Lung (tissue), 12 donors: ENCODE data around the gene HES7. TPM values are rescaled to one million over a fixed set of nuclear protein-coding genes. Genes with fewer than 3 reads are reported as not detected.

Source experiments
- ATAC-seq: fragments of 200-7000 bp; cut with Tn5 transposase; one replicate; pipeline ENCODE4 v1.9.1; 2020; ENCODE audit warnings: moderate number of reproducible peaks; ENCODE audit not compliant: insufficient read depth, low FRiP score
- DNase-seq, 3 donors: peaks; one replicate each; pipeline ENCODE4 v3.0.0-alpha.2; 2013 to 2017
- H3K27ac ChIP-seq, 2 donors: one replicate each; pipeline ENCODE4 v1.5.1; 2013; ENCODE audit warnings: mild to moderate bottlenecking in 2 of 2, moderate library complexity in 2 of 2, control low read depth in 1 of 2, inconsistent platforms in 1 of 2, low read depth in 1 of 2, low read length in 1 of 2
- H3K27me3 ChIP-seq, 3 donors: one replicate each; pipeline ENCODE4 v1.5.1; 2013; ENCODE audit warnings: low read length in 2 of 3; ENCODE audit not compliant: control insufficient read depth in 3 of 3, insufficient read depth in 3 of 3
- H3K36me3 ChIP-seq, 4 donors: one replicate each; pipeline ENCODE4 v1.5.1; 2013; ENCODE audit warnings: low read length in 4 of 4, mild to moderate bottlenecking in 1 of 4, moderate library complexity in 1 of 4; ENCODE audit not compliant: control insufficient read depth in 4 of 4, insufficient read depth in 4 of 4
- H3K4me1 ChIP-seq, 5 donors: one replicate each; pipeline ENCODE4 v1.5.1; 2013; ENCODE audit warnings: low read length in 5 of 5, mild to moderate bottlenecking in 2 of 5, moderate library complexity in 1 of 5; ENCODE audit not compliant: control insufficient read depth in 5 of 5, insufficient read depth in 5 of 5
- H3K4me3 ChIP-seq: one replicate; pipeline ENCODE4 v1.5.1; 2013; ENCODE audit warnings: mild to moderate bottlenecking, control low read depth, moderate library complexity
- H3K9ac ChIP-seq, 2 donors: one replicate each; pipeline ENCODE4 v1.5.1; 2013; ENCODE audit warnings: low read length in 2 of 2, control low read depth in 1 of 2; ENCODE audit not compliant: insufficient read depth in 1 of 2
- H3K9me3 ChIP-seq, 4 donors: one replicate each; pipeline ENCODE4 v1.5.1; 2013; ENCODE audit warnings: low read length in 3 of 4, mild to moderate bottlenecking in 1 of 4, moderate library complexity in 1 of 4; ENCODE audit not compliant: control insufficient read depth in 4 of 4, insufficient read depth in 3 of 4
- WGBS, 2 donors: extraction: QIAGEN DNeasy Blood & Tissue Kit; methylation state at CpG; one replicate each; pipeline ENCODE4 v1.1.7; 2013; 5-methylcytosine and 5-hydroxymethylcytosine counted together
- polyA plus RNA-seq, 2 donors: library from polyadenylated mRNA; stranded (reverse); fragments of 200-250 nt; gene quantifications; one replicate each; pipeline ENCODE4 v1.2.1, GENCODE V29; 2013
- total RNA-seq, 2 donors: library from RNA; depleted of rRNA in 1 of 2; stranded (reverse); fragments of >200 nt in 1 of 2; gene quantifications; one replicate each; pipeline ENCODE4 v1.2.1, GENCODE V29; 2014 to 2021
- TF ChIP-seq, protein P1 (sequence below): IDR thresholded peaks from 2 replicates; pipeline ENCODE4 v1.5.1; 2012; ENCODE audit warnings: mild to moderate bottlenecking; ENCODE audit errors: control extremely low read depth, extremely low read depth
- donor health status: control.
- donor health status: control.
- donor health status: Bipolar disorder and iron deficiency.
- donor health status: healthy.
- donor health status: DM: yes; HTN: yes; CAD: no.

Gene HES7
- total and polyA plus RNA-seq, 4 donors = 0.22 to 0.55 (median 0.28) TPM; not detected in 1

DNA sequence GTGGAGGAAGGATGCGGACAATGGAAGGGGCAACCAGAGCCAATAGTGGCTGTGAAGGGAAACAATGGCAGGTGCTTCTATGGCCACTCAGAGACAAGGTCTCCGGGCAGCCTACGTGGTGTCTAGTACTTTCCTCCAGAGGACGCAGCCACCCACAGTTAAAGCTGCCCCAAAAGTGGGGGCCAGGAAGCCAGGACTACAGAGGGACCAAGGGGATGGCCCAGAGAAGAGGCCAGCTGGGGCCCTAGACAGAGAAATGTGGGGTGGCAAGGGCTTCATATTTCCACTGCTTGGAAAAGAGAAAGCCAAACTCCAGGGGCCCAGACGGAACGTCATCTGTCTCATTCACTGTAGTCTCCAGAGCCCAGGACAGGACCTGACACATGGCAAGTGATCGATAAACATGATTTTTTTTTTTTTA, 29.1 kb upstream of the HES7 start:
- 71 to 83% methylated on average over 7 of the region's 7 CpGs for WGBS, 2 donors
- Histone ChIP-seq H3K4me1 (peaks cover 5 to 58% (median 29%) of the 10 kb centered on the region in 5 donors), H3K36me3 (peaks cover 15 to 26% (median 18%) of the 10 kb centered on the region in 4 donors), H3K4me3 (no peak overlapping the region), H3K9ac (peak overlapping the region in 1 of 2 donors; percentile 98), H3K27ac (peak overlapping the region; percentile 98 to 99), H3K9me3 (no peaks in the 10 kb centered on the region), H3K27me3 (no peaks in the 10 kb centered on the region)
- no peak for ATAC-seq
- TF ChIP-seq, protein P1, sequence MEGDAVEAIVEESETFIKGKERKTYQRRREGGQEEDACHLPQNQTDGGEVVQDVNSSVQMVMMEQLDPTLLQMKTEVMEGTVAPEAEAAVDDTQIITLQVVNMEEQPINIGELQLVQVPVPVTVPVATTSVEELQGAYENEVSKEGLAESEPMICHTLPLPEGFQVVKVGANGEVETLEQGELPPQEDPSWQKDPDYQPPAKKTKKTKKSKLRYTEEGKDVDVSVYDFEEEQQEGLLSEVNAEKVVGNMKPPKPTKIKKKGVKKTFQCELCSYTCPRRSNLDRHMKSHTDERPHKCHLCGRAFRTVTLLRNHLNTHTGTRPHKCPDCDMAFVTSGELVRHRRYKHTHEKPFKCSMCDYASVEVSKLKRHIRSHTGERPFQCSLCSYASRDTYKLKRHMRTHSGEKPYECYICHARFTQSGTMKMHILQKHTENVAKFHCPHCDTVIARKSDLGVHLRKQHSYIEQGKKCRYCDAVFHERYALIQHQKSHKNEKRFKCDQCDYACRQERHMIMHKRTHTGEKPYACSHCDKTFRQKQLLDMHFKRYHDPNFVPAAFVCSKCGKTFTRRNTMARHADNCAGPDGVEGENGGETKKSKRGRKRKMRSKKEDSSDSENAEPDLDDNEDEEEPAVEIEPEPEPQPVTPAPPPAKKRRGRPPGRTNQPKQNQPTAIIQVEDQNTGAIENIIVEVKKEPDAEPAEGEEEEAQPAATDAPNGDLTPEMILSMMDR = no peak
- no peak for DNase-seq

- H3K27ac ChIP-seq = peak within 1 kb of the TSS; percentile 98 to 99
- DNase-seq (peak; percentile 94 to 97 (median 94)), ATAC-seq (peak; percentile 33)
- H3K36me3 ChIP-seq = peaks cover 18 to 34% (median 26%) of the 10 kb centered on the region in 4 donors
- TF ChIP-seq, protein P1 = no peak
- peaks cover 5 to 58% (median 29%) of the 10 kb centered on the region in 5 donors for H3K4me1 ChIP-seq
- H3K4me3 ChIP-seq = peak within 1 kb of the TSS; percentile 77
- H3K9me3 ChIP-seq = no peaks in the 10 kb centered on the region
- 3 to 8% methylated on average over 36 to 42 of the region's 42 CpGs for WGBS, 2 donors
- H3K27me3 ChIP-seq = no peaks in the 10 kb centered on the region
- H3K9ac ChIP-seq = peak within 1 kb of the TSS; percentile 95 to 98
Observed at GRCh38 chr17:8152112-8152775, 28.3 kb upstream of the HES7 start, which contains the start of gene PER1. TSS of gene PER1 (minus strand) at chr17:8152404. CDS start at chr17:8150706, 1,698 bp downstream.

DNA sequence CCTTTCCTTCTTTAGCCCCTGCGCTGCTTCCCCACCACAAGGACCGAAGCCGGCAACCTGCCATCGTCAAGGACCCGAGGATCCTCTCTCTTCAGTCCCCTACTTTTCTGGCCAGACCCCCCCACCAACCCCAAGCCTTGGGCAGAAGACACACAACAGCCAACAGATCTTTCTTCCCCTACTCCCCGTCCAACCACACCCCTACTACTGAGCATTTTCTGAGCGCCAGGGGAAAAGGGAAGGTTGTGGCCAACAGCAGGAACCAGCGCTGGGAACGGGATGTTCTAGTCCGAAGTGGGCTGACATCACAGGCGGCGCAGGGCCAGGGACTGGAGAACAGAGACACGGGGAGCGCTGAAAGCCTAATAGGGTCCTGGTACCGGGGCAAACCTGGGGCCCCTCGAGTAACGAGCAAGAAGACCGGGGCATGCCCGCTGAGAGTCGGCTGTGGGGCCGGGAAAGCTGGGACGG, 27.8 kb upstream of the HES7 start:
- peaks cover 23 to 39% (median 31%) of the 10 kb centered on the region in 4 donors for H3K36me3 ChIP-seq
- H3K4me3 ChIP-seq = peak overlapping the region; percentile 77
- H3K9me3 ChIP-seq = no peaks in the 10 kb centered on the region
- no peaks in the 10 kb centered on the region for H3K27me3 ChIP-seq
- peak; percentile 83 to 87 (median 83) for DNase-seq
- H3K27ac ChIP-seq = peak overlapping the region; percentile 98 to 99
- H3K4me1 ChIP-seq = peaks cover 5 to 54% (median 29%) of the 10 kb centered on the region in 5 donors
- ATAC-seq = peak; percentile 3
- TF ChIP-seq, protein P1 = no peak
- 1 to 2% methylated on average over 22 of the region's 22 CpGs for WGBS, 2 donors
- H3K9ac ChIP-seq = peak overlapping the region; percentile 95 to 97
